ENCODE results near the gene UVRAG. TPM values are rescaled to one million over a fixed set of nuclear protein-coding genes. Genes with fewer than 3 reads are reported as not detected.

The UVRAG gene
- total RNA-seq, 1 donor from 2014 or later, result 14.1 TPM

DNA sequence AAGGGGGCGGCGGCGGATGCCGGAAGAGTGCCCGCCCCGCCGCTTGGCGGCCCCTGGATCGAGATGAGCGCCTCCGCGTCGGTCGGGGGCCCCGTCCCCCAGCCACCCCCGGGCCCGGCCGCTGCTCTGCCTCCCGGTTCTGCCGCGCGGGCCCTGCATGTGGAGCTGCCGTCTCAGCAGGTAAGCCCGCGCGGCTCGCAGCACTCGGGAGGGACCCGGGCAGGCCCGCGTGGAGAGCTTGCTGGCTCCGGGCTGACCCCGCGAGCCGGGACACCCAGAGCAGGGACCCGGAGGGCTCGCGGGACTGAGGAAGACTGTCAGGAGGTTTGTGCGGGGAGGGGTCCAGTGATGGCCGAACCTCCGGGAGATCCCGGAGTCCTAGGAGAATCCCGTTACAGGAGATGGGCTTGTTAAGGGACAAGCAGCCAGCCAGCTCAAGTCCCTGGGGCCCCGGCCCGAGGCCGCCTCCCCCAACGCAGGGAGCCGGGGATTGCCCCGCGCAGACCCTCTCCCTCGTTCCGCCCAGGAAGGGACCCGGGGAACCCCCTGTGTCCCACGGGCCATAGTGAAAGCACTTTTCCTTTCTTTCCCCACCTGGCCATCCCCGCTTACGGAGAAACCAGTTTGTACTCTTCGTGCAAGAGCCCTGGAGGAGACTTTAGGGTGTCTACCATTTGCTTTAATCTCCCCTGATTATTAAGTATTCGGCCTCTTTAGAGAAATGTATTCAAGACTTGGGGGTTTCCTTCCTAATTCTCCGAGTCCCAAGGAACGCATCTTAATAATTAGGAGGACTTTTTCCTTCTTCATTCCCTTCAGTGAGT is 547 bp downstream of the UVRAG start:
- no peaks in the 10 kb centered on the region for H3K27me3 ChIP-seq (ENCODE audit: control insufficient read depth in 3 of 3, insufficient read depth in 3 of 3, low read length in 3 of 3)
- H3K9me3 ChIP-seq (ENCODE audit: control insufficient read depth in 3 of 3, low read length in 3 of 3), result no peaks in the 10 kb centered on the region
- H3K4me3 ChIP-seq (ENCODE audit: low read length in 3 of 3), result peak overlapping the region; percentile 77 to 92 (median 91)
- peaks cover 20 to 24% (median 21%) of the 10 kb centered on the region in 3 donors for H3K4me1 ChIP-seq (ENCODE audit: control insufficient read depth in 3 of 3, insufficient read depth in 3 of 3, low read length in 3 of 3)
- peak overlapping the region; percentile 86 for H3K27ac ChIP-seq (ENCODE audit: low read depth, low read length)
- peak overlapping the region; percentile 73 to 91 (median 88) for H3K9ac ChIP-seq (ENCODE audit: low read depth in 1 of 3, low read length in 3 of 3)
- H3K36me3 ChIP-seq (ENCODE audit: control insufficient read depth in 3 of 3, insufficient read depth in 3 of 3, low read length in 3 of 3), result no peaks in the 10 kb centered on the region

DNA sequence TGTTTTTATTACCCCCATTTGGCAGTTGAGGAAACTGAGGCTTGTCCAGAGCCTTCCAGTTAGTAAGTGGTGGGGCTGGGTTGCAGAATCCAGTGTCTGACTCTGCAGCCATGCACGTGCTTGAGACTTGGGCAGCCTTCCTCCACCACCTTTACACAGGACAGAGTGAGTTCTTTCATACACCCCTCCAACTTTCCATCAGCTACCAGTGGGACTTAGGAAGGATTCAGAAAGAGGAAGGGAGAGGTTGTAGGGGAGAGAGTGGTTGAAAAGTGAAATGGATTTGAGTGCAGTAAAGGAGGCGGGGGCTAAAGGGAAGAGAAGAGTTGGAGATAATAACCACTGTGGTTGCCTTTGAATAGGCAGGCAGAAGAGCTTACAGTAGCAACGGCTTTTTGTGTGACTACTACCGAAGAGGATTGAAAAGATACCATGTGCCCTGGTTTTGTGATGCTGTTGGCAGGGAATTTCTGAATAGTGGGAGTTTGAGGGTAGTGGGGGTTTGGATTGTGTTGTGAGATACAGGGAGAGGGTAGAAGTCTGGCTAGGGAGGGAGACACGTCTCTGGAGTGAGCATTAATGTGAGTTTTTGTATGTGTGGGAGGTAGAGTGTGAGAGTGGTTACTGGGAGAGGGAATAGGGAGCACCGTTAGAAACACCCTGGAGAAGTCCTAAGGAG is 1.7 kb downstream of the UVRAG start:
- H3K27ac ChIP-seq (ENCODE audit: low read depth, low read length), result no peak overlapping the region

DNA sequence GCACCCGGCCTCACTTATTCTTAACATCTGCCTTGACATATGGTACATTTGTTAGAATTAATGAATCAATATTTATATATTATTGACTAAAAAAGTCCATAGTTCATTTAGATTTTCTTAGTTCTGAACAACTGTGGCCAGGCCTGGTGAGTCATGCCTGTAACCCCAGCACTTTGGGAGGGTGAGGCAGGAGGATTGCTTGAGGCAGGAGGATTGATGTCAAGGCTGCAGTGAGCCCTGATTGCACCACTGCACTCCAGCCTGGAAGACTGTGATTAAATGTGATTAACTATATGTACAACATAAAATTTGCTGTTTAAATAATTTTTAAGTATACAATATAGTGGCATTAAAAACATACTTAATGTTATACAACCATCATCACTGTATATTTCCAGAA is 5.6 kb downstream of the UVRAG start:
- no peaks in the 10 kb centered on the region for H3K36me3 ChIP-seq (ENCODE audit: control insufficient read depth in 3 of 3, insufficient read depth in 3 of 3, low read length in 3 of 3)
- H3K4me3 ChIP-seq (ENCODE audit: low read length in 3 of 3), result no peak overlapping the region
- H3K4me1 ChIP-seq (ENCODE audit: control insufficient read depth in 3 of 3, insufficient read depth in 3 of 3, low read length in 3 of 3), result peaks cover 14 to 23% (median 16%) of the 10 kb centered on the region in 3 donors
- no peaks in the 10 kb centered on the region for H3K9me3 ChIP-seq (ENCODE audit: control insufficient read depth in 3 of 3, low read length in 3 of 3)
- no peak overlapping the region for H3K27ac ChIP-seq (ENCODE audit: low read depth, low read length)
- H3K9ac ChIP-seq (ENCODE audit: low read depth in 1 of 3, low read length in 3 of 3), result no peak overlapping the region
- no peaks in the 10 kb centered on the region for H3K27me3 ChIP-seq (ENCODE audit: control insufficient read depth in 3 of 3, insufficient read depth in 3 of 3, low read length in 3 of 3)

More for the DNA sequence above, 1.7 kb downstream of the UVRAG start:
- Histone ChIP-seq H3K27me3 (ENCODE audit: control insufficient read depth in 3 of 3, insufficient read depth in 3 of 3, low read length in 3 of 3) (no peaks in the 10 kb centered on the region), H3K36me3 (ENCODE audit: control insufficient read depth in 3 of 3, insufficient read depth in 3 of 3, low read length in 3 of 3) (no peaks in the 10 kb centered on the region), H3K9ac (ENCODE audit: low read depth in 1 of 3, low read length in 3 of 3) (peak overlapping the region; percentile 73 to 91 (median 88)), H3K9me3 (ENCODE audit: control insufficient read depth in 3 of 3, low read length in 3 of 3) (no peaks in the 10 kb centered on the region), H3K4me3 (ENCODE audit: low read length in 3 of 3) (peak overlapping the region; percentile 77 to 92 (median 91)), H3K4me1 (ENCODE audit: control insufficient read depth in 3 of 3, insufficient read depth in 3 of 3, low read length in 3 of 3) (peaks cover 18 to 27% (median 21%) of the 10 kb centered on the region in 3 donors)

DNA sequence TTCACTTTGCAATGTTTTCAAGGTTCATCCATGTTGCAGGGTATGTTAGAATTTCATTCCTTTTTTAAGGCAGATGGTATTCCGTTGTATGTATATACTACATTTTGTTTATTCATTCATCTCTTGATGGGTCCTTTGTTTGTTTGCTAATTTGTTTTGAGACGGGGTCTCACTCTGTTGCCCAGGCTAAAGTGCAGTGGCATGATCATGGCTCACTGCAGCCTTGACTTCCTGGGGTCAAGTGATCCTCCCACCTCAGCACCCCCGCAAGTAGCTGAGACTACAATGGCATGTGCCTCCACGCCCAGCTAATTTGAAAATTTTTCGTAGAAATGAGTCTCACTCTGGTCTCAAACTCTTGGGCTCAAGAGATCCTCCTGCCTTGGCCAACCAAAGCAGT is 6.2 kb downstream of the UVRAG start:
- Histone ChIP-seq H3K36me3 (ENCODE audit: control insufficient read depth in 3 of 3, insufficient read depth in 3 of 3, low read length in 3 of 3) (no peaks in the 10 kb centered on the region), H3K27ac (ENCODE audit: low read depth, low read length) (no peak overlapping the region), H3K4me3 (ENCODE audit: low read length in 3 of 3) (no peak overlapping the region), H3K4me1 (ENCODE audit: control insufficient read depth in 3 of 3, insufficient read depth in 3 of 3, low read length in 3 of 3) (peaks cover 12 to 19% (median 13%) of the 10 kb centered on the region in 3 donors), H3K9ac (ENCODE audit: low read depth in 1 of 3, low read length in 3 of 3) (no peak overlapping the region), H3K27me3 (ENCODE audit: control insufficient read depth in 3 of 3, insufficient read depth in 3 of 3, low read length in 3 of 3) (no peaks in the 10 kb centered on the region), H3K9me3 (ENCODE audit: control insufficient read depth in 3 of 3, low read length in 3 of 3) (no peaks in the 10 kb centered on the region)

DNA sequence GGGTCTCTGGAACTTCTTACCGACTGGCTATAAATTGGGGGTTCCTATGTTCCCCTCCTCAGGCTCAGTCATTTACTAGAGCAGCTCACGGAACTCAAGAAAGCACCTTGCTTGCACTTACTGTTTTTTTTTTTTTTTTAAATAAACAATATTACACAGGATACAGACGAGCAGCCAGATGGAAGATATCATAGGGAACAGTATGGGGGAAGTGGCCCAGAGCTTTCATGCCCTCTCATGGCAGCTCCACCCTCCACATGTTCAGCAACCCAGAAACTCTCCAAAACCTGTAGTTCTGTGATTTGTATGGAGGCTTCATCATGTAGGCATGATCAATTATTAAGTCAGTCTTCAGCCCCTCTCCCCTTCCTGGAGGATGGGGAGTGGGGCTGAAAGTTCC is 7.5 kb downstream of the UVRAG start:
- Histone ChIP-seq H3K36me3 (ENCODE audit: control insufficient read depth in 3 of 3, insufficient read depth in 3 of 3, low read length in 3 of 3) (no peaks in the 10 kb centered on the region), H3K27me3 (ENCODE audit: control insufficient read depth in 3 of 3, insufficient read depth in 3 of 3, low read length in 3 of 3) (no peaks in the 10 kb centered on the region), H3K9ac (ENCODE audit: low read depth in 1 of 3, low read length in 3 of 3) (no peak overlapping the region), H3K9me3 (ENCODE audit: control insufficient read depth in 3 of 3, low read length in 3 of 3) (no peaks in the 10 kb centered on the region), H3K27ac (ENCODE audit: low read depth, low read length) (no peak overlapping the region), H3K4me1 (ENCODE audit: control insufficient read depth in 3 of 3, insufficient read depth in 3 of 3, low read length in 3 of 3) (peaks cover 0 to 9% (median 8%) of the 10 kb centered on the region in 3 donors), H3K4me3 (ENCODE audit: low read length in 3 of 3) (no peak overlapping the region)

DNA sequence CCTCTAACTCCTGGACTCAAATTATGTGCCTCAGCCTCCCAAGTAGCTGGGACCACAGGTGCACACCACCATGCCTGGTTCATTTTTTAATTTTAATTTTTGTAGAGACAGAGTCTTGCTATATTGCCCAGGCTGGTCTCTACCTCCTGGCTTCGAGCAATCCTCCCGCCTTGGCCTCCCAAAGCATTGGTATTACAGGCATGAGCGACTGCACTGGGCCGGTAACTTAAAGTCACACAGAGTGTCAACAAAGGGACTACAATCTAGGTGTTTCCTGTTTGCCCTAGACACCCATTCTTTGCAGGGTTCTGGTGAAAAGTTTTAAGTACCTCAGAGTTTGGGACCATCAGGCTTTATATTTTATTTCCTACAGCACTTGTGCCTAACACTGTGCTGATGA is 8.4 kb downstream of the UVRAG start:
- Histone ChIP-seq H3K9ac (ENCODE audit: low read depth in 1 of 3, low read length in 3 of 3) (no peak overlapping the region), H3K27ac (ENCODE audit: low read depth, low read length) (no peak overlapping the region), H3K4me1 (ENCODE audit: control insufficient read depth in 3 of 3, insufficient read depth in 3 of 3, low read length in 3 of 3) (peaks cover 3 to 9% (median 8%) of the 10 kb centered on the region in 3 donors), H3K27me3 (ENCODE audit: control insufficient read depth in 3 of 3, insufficient read depth in 3 of 3, low read length in 3 of 3) (no peaks in the 10 kb centered on the region), H3K9me3 (ENCODE audit: control insufficient read depth in 3 of 3, low read length in 3 of 3) (no peaks in the 10 kb centered on the region), H3K4me3 (ENCODE audit: low read length in 3 of 3) (no peak overlapping the region), H3K36me3 (ENCODE audit: control insufficient read depth in 3 of 3, insufficient read depth in 3 of 3, low read length in 3 of 3) (no peaks in the 10 kb centered on the region)

DNA sequence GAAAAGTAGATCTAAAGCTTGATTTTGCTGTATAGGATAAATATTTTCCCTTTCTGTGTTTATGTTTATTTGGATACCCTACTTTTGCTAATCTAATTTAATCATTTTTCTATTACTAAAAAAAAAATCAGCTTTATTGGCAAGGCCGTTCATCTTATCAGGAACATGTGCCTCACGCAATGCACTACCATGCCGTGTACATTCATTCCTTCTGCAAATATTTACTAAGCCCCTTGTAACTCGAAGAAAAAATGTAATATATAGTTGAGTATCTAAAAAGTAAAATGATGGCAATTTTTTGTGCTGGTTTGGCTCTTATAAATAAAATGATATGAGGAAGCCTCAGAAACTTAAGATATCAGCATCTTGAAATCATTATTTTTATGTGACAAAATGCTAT is 8.9 kb downstream of the UVRAG start:
- H3K9ac ChIP-seq (ENCODE audit: low read depth in 1 of 3, low read length in 3 of 3), result no peak overlapping the region
- H3K4me3 ChIP-seq (ENCODE audit: low read length in 3 of 3), result no peak overlapping the region
- no peak overlapping the region for H3K27ac ChIP-seq (ENCODE audit: low read depth, low read length)
- no peaks in the 10 kb centered on the region for H3K9me3 ChIP-seq (ENCODE audit: control insufficient read depth in 3 of 3, low read length in 3 of 3)
- peaks cover 3 to 9% (median 8%) of the 10 kb centered on the region in 3 donors for H3K4me1 ChIP-seq (ENCODE audit: control insufficient read depth in 3 of 3, insufficient read depth in 3 of 3, low read length in 3 of 3)
- H3K36me3 ChIP-seq (ENCODE audit: control insufficient read depth in 3 of 3, insufficient read depth in 3 of 3, low read length in 3 of 3), result no peaks in the 10 kb centered on the region
- H3K27me3 ChIP-seq (ENCODE audit: control insufficient read depth in 3 of 3, insufficient read depth in 3 of 3, low read length in 3 of 3), result no peaks in the 10 kb centered on the region

DNA sequence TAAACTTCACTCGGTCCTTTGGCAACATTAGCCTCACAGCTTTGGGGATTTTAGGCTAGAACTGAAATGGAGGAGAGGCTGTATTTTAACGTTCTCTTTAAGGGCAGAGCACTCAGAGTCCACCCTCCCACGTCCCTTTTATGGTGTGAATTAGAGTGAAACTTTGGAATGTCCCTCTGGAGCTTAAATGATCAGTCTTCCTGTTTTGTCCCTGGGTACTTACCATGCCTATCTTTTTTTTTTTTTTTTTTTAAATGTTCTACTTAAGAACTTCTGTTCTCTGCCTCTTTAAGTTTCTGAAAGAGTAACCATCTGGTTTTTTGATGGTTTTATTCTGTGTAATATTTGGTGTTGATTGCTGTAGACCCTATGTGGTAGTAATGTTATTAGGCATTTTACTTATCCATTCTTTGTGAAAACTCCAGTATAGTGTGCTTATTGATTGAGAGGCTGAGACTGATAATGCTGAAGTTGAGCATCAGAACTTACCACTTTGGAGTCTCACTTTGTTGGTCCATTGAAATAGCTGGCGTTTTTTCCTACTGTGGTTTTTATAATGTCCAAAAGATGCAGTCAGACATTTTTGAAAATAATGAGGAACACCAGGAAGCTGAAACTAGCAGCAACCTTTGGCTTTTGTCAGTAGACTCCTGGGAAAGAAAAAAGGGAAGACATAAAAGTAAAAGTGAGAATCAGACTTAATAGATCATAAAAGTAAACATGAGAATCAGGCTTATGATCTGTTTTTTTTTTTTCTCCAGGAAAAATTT is 11.6 kb downstream of the UVRAG start:
- peak overlapping the region; percentile 75 for H3K27ac ChIP-seq (ENCODE audit: low read depth, low read length)
- peak overlapping the region in 1 of 3 donors; percentile 51 for H3K9ac ChIP-seq (ENCODE audit: low read depth in 1 of 3, low read length in 3 of 3)
- peak overlapping the region in 1 of 3 donors; percentile 43 for H3K4me3 ChIP-seq (ENCODE audit: low read length in 3 of 3)
- no peaks in the 10 kb centered on the region for H3K27me3 ChIP-seq (ENCODE audit: control insufficient read depth in 3 of 3, insufficient read depth in 3 of 3, low read length in 3 of 3)
- peaks cover 5 to 8% (median 5%) of the 10 kb centered on the region in 3 donors for H3K4me1 ChIP-seq (ENCODE audit: control insufficient read depth in 3 of 3, insufficient read depth in 3 of 3, low read length in 3 of 3)
- H3K36me3 ChIP-seq (ENCODE audit: control insufficient read depth in 3 of 3, insufficient read depth in 3 of 3, low read length in 3 of 3), result no peaks in the 10 kb centered on the region
- no peaks in the 10 kb centered on the region for H3K9me3 ChIP-seq (ENCODE audit: control insufficient read depth in 3 of 3, low read length in 3 of 3)

DNA sequence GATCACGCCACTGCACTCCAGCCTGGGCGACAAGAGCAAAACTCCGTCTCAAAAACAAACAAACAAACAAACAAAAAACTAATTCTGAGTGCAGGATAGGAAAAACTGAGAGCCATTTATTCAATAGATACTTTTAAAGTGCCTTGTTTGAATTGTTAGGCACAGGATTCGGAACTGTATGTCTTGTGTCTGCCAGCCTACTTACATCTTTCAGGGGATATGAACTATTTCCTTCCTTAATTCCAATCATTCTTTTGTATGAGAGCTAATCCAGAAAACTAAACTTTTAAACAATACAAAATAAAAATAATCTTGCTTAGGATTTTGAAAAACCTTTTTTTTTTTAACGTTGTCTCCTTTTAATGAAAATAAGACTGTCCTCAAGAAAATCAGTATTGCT is 12.6 kb downstream of the UVRAG start:
- no peak overlapping the region for H3K4me3 ChIP-seq (ENCODE audit: low read length in 3 of 3)
- peak overlapping the region; percentile 75 for H3K27ac ChIP-seq (ENCODE audit: low read depth, low read length)
- no peaks in the 10 kb centered on the region for H3K36me3 ChIP-seq (ENCODE audit: control insufficient read depth in 3 of 3, insufficient read depth in 3 of 3, low read length in 3 of 3)
- H3K4me1 ChIP-seq (ENCODE audit: control insufficient read depth in 3 of 3, insufficient read depth in 3 of 3, low read length in 3 of 3), result peaks cover 1 to 8% (median 5%) of the 10 kb centered on the region in 3 donors
- H3K9ac ChIP-seq (ENCODE audit: low read depth in 1 of 3, low read length in 3 of 3), result no peak overlapping the region
- H3K9me3 ChIP-seq (ENCODE audit: control insufficient read depth in 3 of 3, low read length in 3 of 3), result no peaks in the 10 kb centered on the region
- no peaks in the 10 kb centered on the region for H3K27me3 ChIP-seq (ENCODE audit: control insufficient read depth in 3 of 3, insufficient read depth in 3 of 3, low read length in 3 of 3)

All from skeletal muscle tissue (tissue), 4 donors.